Measurements from ENCODE around the gene TEX53.

The TEX53 gene

GRCh38 chr9:114690308-114690707 lies 32.7 kb upstream of the TEX53 start:
- H3K36me3 ChIP-seq (ENCODE audit: control insufficient read depth in 1 of 2, insufficient read depth in 2 of 2, low read length in 2 of 2), result no peaks in the 10 kb centered on the region
- H3K27ac ChIP-seq (ENCODE audit: low read length), result no peak overlapping the region
- H3K4me1 ChIP-seq (ENCODE audit: control insufficient read depth in 1 of 2, insufficient read depth in 2 of 2, low read length in 2 of 2), result no peaks in the 10 kb centered on the region
- no peaks in the 10 kb centered on the region for H3K9me3 ChIP-seq (ENCODE audit: control insufficient read depth in 1 of 2, low read length in 2 of 2)
- H3K4me3 ChIP-seq (ENCODE audit: low read depth in 1 of 2, low read length in 2 of 2), result no peak overlapping the region
- no peaks in the 10 kb centered on the region for H3K27me3 ChIP-seq (ENCODE audit: low read depth, low read length)

- Histone ChIP-seq H3K36me3 (ENCODE audit: control insufficient read depth in 1 of 2, insufficient read depth in 2 of 2, low read length in 2 of 2) (no peaks in the 10 kb centered on the region), H3K27ac (ENCODE audit: low read length) (no peak overlapping the region), H3K9me3 (ENCODE audit: control insufficient read depth in 1 of 2, low read length in 2 of 2) (no peaks in the 10 kb centered on the region), H3K27me3 (ENCODE audit: low read depth, low read length) (no peaks in the 10 kb centered on the region), H3K4me3 (ENCODE audit: low read depth in 1 of 2, low read length in 2 of 2) (no peak overlapping the region), H3K4me1 (ENCODE audit: control insufficient read depth in 1 of 2, insufficient read depth in 2 of 2, low read length in 2 of 2) (no peaks in the 10 kb centered on the region)
Observed at GRCh38 chr9:114689813-114690212, 32.2 kb upstream of the TEX53 start.

GRCh38 chr9:114688909-114689610 lies 31.5 kb upstream of the TEX53 start:
- Histone ChIP-seq H3K9me3 (ENCODE audit: control insufficient read depth in 1 of 2, low read length in 2 of 2) (no peaks in the 10 kb centered on the region), H3K27me3 (ENCODE audit: low read depth, low read length) (no peaks in the 10 kb centered on the region), H3K36me3 (ENCODE audit: control insufficient read depth in 1 of 2, insufficient read depth in 2 of 2, low read length in 2 of 2) (no peaks in the 10 kb centered on the region), H3K27ac (ENCODE audit: low read length) (no peak overlapping the region), H3K4me3 (ENCODE audit: low read depth in 1 of 2, low read length in 2 of 2) (no peak overlapping the region), H3K4me1 (ENCODE audit: control insufficient read depth in 1 of 2, insufficient read depth in 2 of 2, low read length in 2 of 2) (no peaks in the 10 kb centered on the region)

- Histone ChIP-seq H3K4me3 (ENCODE audit: low read depth in 1 of 2, low read length in 2 of 2) (no peak overlapping the region), H3K27ac (ENCODE audit: low read length) (no peak overlapping the region), H3K4me1 (ENCODE audit: control insufficient read depth in 1 of 2, insufficient read depth in 2 of 2, low read length in 2 of 2) (no peaks in the 10 kb centered on the region), H3K9me3 (ENCODE audit: control insufficient read depth in 1 of 2, low read length in 2 of 2) (no peaks in the 10 kb centered on the region), H3K27me3 (ENCODE audit: low read depth, low read length) (no peaks in the 10 kb centered on the region), H3K36me3 (ENCODE audit: control insufficient read depth in 1 of 2, insufficient read depth in 2 of 2, low read length in 2 of 2) (no peaks in the 10 kb centered on the region)
Observed at GRCh38 chr9:114688379-114688778, 30.8 kb upstream of the TEX53 start.

- Histone ChIP-seq H3K36me3 (ENCODE audit: control insufficient read depth in 1 of 2, insufficient read depth in 2 of 2, low read length in 2 of 2) (no peaks in the 10 kb centered on the region), H3K4me3 (ENCODE audit: low read depth in 1 of 2, low read length in 2 of 2) (no peak overlapping the region), H3K27me3 (ENCODE audit: low read depth, low read length) (no peaks in the 10 kb centered on the region), H3K9me3 (ENCODE audit: control insufficient read depth in 1 of 2, low read length in 2 of 2) (no peaks in the 10 kb centered on the region), H3K4me1 (ENCODE audit: control insufficient read depth in 1 of 2, insufficient read depth in 2 of 2, low read length in 2 of 2) (no peaks in the 10 kb centered on the region), H3K27ac (ENCODE audit: low read length) (no peak overlapping the region)
Observed at GRCh38 chr9:114687034-114687433, 29.4 kb upstream of the TEX53 start.

- Histone ChIP-seq H3K36me3 (ENCODE audit: control insufficient read depth in 1 of 2, insufficient read depth in 2 of 2, low read length in 2 of 2) (no peaks in the 10 kb centered on the region), H3K4me1 (ENCODE audit: control insufficient read depth in 1 of 2, insufficient read depth in 2 of 2, low read length in 2 of 2) (no peaks in the 10 kb centered on the region), H3K9me3 (ENCODE audit: control insufficient read depth in 1 of 2, low read length in 2 of 2) (no peaks in the 10 kb centered on the region), H3K27me3 (ENCODE audit: low read depth, low read length) (no peaks in the 10 kb centered on the region), H3K27ac (ENCODE audit: low read length) (no peak overlapping the region), H3K4me3 (ENCODE audit: low read depth in 1 of 2, low read length in 2 of 2) (no peak overlapping the region)
Observed at GRCh38 chr9:114685951-114686350, 28.3 kb upstream of the TEX53 start.

- no peaks in the 10 kb centered on the region for H3K36me3 ChIP-seq (ENCODE audit: control insufficient read depth in 1 of 2, insufficient read depth in 2 of 2, low read length in 2 of 2)
- H3K27me3 ChIP-seq (ENCODE audit: low read depth, low read length), result no peaks in the 10 kb centered on the region
- H3K27ac ChIP-seq (ENCODE audit: low read length), result no peak overlapping the region
- H3K9me3 ChIP-seq (ENCODE audit: control insufficient read depth in 1 of 2, low read length in 2 of 2), result no peaks in the 10 kb centered on the region
- H3K4me1 ChIP-seq (ENCODE audit: control insufficient read depth in 1 of 2, insufficient read depth in 2 of 2, low read length in 2 of 2), result no peaks in the 10 kb centered on the region
- no peak overlapping the region for H3K4me3 ChIP-seq (ENCODE audit: low read depth in 1 of 2, low read length in 2 of 2)
Observed at GRCh38 chr9:114684036-114684435, 26.4 kb upstream of the TEX53 start.

GRCh38 chr9:114682846-114683245 lies 25.2 kb upstream of the TEX53 start:
- no peaks in the 10 kb centered on the region for H3K36me3 ChIP-seq (ENCODE audit: control insufficient read depth in 1 of 2, insufficient read depth in 2 of 2, low read length in 2 of 2)
- no peak overlapping the region for H3K27ac ChIP-seq (ENCODE audit: low read length)
- no peaks in the 10 kb centered on the region for H3K27me3 ChIP-seq (ENCODE audit: low read depth, low read length)

GRCh38 chr9:114681594-114682332 lies 24.2 kb upstream of the TEX53 start, which contains the start of gene TEX48:
Gene TEX48, minus strand, starts transcription at chr9:114682192. Its CDS starts 10,469 bp downstream, at chr9:114671723.
- peaks cover 0 to 3% of the 10 kb centered on the region in 2 donors for H3K4me1 ChIP-seq (ENCODE audit: control insufficient read depth in 1 of 2, insufficient read depth in 2 of 2, low read length in 2 of 2)
- H3K27me3 ChIP-seq (ENCODE audit: low read depth, low read length), result no peaks in the 10 kb centered on the region
- H3K4me3 ChIP-seq (ENCODE audit: low read depth in 1 of 2, low read length in 2 of 2), result no peak within 1 kb of the TSS
- no peaks in the 10 kb centered on the region for H3K36me3 ChIP-seq (ENCODE audit: control insufficient read depth in 1 of 2, insufficient read depth in 2 of 2, low read length in 2 of 2)
- H3K9me3 ChIP-seq (ENCODE audit: control insufficient read depth in 1 of 2, low read length in 2 of 2), result no peaks in the 10 kb centered on the region
- no peak within 1 kb of the TSS for H3K27ac ChIP-seq (ENCODE audit: low read length)

More at GRCh38 chr9:114682846-114683245, 25.2 kb upstream of the TEX53 start:
- H3K4me1 ChIP-seq (ENCODE audit: control insufficient read depth in 1 of 2, insufficient read depth in 2 of 2, low read length in 2 of 2), result no peaks in the 10 kb centered on the region
- no peaks in the 10 kb centered on the region for H3K9me3 ChIP-seq (ENCODE audit: control insufficient read depth in 1 of 2, low read length in 2 of 2)
- no peak overlapping the region for H3K4me3 ChIP-seq (ENCODE audit: low read depth in 1 of 2, low read length in 2 of 2)

- H3K4me3 ChIP-seq (ENCODE audit: low read depth in 1 of 2, low read length in 2 of 2), result no peak overlapping the region
- no peak overlapping the region for H3K27ac ChIP-seq (ENCODE audit: low read length)
- H3K4me1 ChIP-seq (ENCODE audit: control insufficient read depth in 1 of 2, insufficient read depth in 2 of 2, low read length in 2 of 2), result peaks cover 0 to 3% of the 10 kb centered on the region in 2 donors
- H3K27me3 ChIP-seq (ENCODE audit: low read depth, low read length), result no peaks in the 10 kb centered on the region
- H3K36me3 ChIP-seq (ENCODE audit: control insufficient read depth in 1 of 2, insufficient read depth in 2 of 2, low read length in 2 of 2), result no peaks in the 10 kb centered on the region
- no peaks in the 10 kb centered on the region for H3K9me3 ChIP-seq (ENCODE audit: control insufficient read depth in 1 of 2, low read length in 2 of 2)
Observed at GRCh38 chr9:114680259-114681001, 22.8 kb upstream of the TEX53 start.

- Histone ChIP-seq H3K4me1 (ENCODE audit: control insufficient read depth in 1 of 2, insufficient read depth in 2 of 2, low read length in 2 of 2) (peaks cover 0 to 3% of the 10 kb centered on the region in 2 donors), H3K4me3 (ENCODE audit: low read depth in 1 of 2, low read length in 2 of 2) (no peak overlapping the region), H3K27ac (ENCODE audit: low read length) (no peak overlapping the region)
Observed at GRCh38 chr9:114678795-114679194, 21.2 kb upstream of the TEX53 start.

More at GRCh38 chr9:114678795-114679194, 21.2 kb upstream of the TEX53 start:
- H3K27me3 ChIP-seq (ENCODE audit: low read depth, low read length), result no peaks in the 10 kb centered on the region
- H3K9me3 ChIP-seq (ENCODE audit: control insufficient read depth in 1 of 2, low read length in 2 of 2), result no peaks in the 10 kb centered on the region
- H3K36me3 ChIP-seq (ENCODE audit: control insufficient read depth in 1 of 2, insufficient read depth in 2 of 2, low read length in 2 of 2), result no peaks in the 10 kb centered on the region
